ENCODE measurements around the gene CDK6.
A peak's percentile ranks its signal among the peaks of the same experiment; 100 is the strongest.

The CDK6 gene

DNA sequence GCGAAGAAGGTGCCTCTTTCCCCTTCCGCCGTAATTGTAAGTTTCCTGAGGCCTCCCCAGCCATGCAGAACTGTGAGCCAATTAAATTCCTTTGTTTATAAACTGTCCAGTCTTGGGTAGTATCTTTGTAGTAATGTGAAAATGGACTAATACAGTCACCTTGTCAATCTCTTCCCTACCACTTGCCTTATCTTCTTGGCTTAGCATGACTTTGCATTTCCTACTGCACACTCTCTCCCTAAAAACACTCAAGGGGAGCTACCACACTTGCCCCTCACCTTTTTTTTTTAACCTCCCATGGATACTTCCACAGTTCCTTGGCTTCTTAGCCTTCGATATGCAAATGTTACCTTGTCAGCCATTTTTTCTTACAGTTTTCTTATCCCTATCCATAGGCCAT is 7.4 kb upstream of the CDK6 start:
- no peak for DNase-seq

DNA sequence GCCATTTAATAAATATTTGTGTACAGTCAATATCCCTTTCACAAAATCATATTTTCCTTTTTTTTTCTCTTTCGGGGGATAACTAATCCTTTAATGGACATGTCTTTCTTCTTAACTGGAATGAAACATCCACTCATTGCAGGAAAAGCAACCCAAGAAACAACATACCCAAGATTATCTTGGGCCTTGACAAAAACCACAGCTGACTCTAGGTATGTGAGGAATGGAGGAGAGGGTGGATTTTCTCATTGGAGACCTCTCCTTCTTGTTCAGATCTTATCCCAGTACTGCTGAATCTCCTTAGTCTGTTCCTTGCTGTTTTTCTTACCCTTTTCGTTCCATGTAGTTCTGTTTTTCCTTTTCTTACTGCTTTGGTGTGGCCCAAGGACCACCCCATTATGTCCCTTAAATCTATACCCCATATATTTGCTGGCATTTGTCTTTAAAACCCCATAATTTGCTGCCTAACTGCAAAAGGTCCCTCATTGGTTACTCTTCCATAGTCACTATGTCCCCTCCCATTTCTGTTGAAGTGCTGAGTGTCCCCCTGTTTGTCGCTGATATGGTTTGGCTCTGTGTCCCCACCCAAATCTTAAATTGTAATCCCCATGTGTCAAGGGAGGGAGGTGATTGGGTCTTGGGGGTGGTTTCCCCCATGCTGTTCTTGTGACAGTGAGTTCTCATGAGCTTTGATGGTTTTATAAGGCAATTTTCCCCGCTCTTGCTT is 6.8 kb upstream of the CDK6 start:
- DNase-seq = no peak

DNA sequence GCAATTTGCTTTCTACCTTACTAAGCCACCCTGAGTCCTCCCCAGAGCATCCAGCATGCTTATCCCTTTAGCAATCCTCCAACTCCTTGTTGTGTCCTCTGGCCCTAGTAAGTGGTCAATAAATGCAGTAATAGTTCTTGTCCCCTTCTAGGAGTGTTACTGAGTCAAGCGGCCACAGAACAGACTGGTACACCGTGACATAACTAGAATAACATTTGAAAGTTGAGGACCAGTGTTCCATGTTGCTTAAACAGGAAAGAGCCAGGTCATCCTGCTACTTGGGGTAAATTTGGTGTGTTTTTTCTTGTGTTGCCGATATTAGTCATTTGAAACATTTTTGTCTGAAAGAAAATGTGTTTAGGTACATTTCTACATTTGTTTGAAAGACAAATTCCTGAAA is 4.8 kb upstream of the CDK6 start:
- DNase-seq = no peak

DNA sequence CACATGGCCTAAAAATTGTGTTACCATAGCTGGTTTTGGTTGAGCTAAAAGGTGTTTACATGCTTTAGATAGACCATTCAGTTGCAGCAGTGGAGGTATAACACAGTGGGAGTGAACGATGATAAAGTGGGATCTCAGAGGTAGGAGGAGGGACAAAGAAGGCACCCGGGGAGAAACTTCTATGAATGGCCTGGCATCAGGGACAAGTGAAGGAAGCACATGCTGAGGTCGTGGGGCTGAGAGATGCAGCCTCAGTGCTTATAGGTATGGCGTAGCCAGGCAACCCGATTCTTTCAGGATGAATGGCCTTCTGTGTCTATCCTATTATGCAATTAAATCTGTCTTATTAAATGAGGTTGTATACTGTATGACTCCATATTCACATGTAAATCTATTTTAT is 3.9 kb upstream of the CDK6 start:
- no peak for DNase-seq

DNA sequence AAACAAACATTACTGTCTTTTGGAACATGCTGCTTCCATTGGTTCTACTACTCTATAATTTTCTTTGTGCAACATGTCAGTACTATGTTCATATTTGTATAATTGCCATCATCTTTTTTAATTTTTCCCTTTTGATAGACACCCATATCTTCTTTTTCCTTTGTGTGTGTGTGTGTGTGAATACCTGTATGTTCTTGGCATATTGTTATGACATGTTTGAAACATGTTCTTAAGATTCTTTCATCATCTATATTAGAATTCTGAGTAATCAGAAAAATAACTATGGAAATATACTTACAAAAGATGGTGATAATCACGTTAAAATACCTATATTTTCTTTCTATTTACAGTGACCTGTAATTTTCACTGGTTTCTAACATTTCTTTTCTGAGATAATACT is 3.5 kb upstream of the CDK6 start:
- DNase-seq = no peak

DNA sequence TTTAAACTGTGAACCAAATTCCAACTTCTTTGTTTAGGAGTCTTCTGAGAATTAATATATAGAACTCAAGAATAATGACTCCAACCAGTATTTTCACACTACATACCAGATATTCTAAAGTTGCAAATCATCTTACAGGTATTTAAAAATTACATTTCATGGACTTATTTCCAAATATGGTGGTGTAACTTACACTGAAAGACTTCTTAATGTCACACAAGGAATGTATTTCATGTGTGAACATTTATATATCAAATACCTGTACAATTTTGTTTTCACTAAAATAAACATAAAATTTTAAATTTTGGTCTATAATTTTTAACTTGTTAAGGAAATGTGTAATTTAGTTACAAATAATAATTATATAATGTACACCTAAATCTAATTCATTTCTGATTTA is 2.6 kb upstream of the CDK6 start:
- DNase-seq = no peak

DNA sequence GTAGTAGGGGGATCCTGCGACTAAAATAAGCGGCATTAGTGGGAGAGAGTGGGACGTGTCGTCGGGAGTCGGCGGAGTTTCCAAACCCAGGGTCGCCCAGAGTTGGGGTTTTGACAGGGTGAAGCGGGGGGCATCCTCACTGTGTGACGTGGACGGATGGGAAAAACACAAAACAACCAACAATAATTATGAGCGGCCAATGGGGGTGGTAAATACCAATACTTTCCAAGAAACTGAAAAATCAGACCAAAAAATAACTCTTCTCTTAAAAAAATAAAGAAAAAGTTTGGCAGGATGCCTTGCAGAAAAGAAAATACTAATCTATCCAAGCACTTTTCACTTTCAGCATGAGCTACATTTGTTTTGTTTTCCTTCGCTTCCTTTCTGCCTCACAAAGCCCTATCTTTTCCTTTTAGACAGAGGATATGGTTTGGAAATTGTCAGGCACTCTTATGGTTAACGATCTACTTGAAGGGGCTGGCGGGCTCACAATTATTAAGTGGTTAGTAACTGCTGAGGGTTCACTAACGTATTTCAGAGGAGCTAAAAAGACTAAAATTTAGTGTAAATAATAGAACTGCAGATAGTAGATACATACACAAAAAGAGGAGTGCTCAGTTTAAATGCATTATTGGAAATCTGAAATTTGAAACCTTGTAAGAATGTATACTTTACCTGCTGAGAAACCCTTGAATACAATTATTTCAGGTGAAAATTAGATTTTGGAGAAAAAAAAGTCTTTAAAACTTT is 802 bp upstream of the CDK6 start:
- no peak for DNase-seq

DNA sequence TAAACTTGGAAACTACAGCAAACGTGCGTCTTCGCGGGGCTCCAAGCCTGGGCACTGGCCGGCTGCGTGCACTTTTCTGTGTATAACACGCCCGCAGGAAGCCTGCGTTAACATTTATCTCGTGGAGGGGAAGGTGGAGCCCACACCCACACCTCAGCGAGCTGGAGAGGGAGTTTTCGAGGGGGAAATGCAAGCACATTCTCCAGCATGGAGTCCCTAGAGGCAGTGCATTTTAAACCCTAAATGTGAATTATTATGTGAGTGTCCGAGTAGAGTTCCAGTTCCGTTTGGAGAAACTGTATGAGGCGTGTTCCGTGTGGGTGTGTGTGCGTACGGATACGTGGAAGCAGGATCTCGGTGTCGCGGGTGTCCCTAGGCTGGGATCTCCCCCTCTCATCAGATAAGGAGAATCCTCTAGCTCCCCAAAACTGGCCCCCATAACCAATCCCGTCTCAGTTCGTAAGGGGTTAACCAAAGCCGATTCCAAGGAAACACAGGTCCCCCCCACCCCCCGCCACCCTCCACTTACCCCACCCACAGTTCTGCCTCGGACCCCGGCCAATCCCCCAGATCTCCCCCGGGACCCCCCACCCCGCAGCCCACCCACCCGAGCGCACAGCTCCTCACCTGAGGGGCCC is 403 bp downstream of the CDK6 start:
- DNase-seq = peak; percentile 69

DNA sequence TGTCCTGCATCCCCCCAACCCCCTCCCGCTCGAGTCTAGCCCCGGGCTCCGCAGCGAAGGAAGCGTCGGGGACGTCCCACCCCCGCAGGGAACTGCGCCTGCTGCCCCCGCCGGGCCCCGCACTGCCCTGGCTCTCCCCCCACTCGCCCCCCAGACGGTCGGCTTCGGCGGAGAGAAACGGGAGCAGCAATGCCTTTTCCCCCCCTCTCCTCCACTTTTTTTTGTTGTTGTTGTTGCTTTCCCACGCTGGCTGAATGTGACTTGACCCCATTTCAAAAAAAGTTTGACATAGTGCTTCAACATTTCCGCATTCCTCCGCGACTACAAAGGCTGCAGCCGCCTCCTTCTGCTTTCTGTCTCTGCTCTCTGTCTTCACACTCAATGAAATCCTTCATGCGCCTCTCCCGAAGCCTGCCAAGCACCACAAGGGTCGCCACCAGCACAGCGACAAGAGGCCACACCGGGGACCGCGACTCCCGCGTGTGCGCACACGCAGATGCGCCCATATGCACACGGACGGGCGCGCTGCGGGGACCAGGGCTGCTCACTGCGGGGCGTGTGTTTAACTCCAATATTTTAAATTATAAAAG is 1.0 kb downstream of the CDK6 start:
- DNase-seq = peak; percentile 63

DNA sequence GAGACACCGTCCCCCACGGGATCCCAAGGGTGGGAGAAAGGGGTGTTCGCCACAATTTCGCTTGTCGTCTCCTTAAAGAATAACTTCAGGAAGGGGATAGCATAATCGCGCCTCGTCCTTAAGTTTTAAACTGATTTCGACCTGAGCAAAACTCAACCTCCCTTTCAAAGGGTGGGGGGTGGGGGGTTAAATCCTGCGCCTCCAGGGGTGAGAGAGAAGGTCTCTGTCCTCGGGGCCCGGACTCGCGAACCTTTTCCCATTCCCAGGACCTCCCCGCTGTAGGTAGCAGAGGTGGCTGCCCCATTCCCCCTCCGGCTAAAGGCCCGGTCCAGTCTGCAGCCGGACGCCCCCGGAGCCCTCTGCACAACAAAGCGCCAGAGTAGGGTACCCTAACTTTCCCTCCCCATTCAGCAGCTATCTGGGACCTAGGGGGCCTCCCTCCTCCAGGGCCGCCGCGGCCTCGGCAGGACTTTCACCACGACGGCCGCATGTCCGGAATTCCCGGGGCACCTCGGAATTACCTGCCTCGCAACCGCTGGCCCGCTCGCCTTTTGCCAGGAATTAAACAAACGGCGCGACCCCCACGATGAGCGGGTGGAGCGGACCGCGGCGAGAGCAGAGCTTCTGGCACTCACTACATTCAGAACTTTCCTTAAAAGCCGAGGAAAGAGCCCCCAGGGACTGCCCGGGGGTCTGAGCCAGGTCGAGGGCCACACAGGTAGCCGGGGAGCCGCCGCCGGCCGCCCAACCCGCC is 1.7 kb downstream of the CDK6 start:
- peak; percentile 32 for DNase-seq

DNA sequence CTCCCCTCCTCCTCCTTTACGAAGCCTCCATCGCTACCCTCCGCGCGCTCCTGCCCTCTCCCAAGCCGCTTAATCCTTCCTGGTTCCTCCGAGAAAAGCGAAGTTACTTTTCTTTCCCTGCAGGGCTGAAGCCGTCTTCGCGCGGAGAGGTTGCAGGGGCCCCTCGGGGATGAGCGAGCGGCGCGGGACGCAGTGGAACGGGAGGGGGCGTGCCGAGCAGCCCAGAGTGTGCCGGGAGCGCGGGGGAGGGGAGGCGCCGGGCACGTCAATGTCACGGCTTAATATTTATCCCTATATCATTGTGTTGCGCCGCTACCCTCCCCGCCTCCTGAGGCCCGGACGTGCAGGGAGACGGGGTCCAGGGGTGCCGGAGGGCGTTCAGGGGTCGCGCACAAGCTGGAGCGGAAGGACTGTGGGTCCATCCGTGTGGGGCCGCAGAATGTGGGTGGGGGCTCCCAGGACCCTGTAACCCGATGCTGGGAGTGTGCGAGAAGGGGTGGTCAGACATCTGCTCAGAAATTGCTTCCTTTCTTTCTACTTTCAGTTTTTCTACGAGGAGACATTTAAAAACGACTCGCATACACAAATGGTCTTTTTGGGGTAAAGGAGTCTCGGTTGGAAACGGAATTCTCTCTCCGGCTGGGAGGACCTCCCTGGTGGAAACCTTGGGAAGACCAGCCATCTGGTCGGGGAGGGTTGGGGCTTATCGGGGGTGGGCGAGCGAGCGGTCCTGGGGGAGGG is 2.4 kb downstream of the CDK6 start:
- DNase-seq = peak; percentile 85

DNA sequence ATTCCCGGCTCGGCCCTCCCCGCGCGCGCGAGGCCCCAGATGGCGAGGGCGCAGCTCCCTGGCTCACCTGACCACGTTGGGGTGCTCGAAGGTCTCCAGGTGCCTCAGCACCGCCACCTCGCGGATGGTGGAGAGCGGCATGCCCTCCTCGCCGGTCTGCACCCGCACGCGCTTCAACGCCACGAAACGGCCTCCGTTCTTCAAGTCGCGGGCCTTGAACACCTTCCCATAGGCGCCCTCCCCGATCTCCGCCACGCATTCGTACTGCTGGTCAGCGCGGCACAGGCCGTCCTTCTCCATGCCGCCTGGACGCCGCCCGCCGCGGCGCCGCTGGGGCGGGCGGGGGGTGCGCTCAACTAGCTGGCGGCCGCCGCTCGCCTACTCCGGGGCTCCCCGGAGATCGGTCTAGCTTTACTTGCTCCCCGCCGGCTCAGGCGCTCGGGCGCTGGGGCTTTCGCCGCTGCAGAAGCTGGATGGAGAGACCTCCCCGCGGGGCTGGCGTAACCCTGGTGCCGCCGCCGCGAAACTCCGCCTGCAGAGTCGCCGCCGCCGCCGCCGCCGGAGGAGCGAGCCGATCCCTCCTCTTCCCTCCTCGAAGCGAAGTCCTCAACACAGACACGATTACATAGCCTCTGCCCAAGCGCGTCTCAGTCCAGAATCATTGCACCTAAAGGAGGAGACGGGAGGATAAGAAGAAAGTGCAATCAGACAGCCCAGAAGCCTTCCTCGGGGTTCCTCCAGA is 3.2 kb downstream of the CDK6 start:
- peak; percentile 91 for DNase-seq

DNA sequence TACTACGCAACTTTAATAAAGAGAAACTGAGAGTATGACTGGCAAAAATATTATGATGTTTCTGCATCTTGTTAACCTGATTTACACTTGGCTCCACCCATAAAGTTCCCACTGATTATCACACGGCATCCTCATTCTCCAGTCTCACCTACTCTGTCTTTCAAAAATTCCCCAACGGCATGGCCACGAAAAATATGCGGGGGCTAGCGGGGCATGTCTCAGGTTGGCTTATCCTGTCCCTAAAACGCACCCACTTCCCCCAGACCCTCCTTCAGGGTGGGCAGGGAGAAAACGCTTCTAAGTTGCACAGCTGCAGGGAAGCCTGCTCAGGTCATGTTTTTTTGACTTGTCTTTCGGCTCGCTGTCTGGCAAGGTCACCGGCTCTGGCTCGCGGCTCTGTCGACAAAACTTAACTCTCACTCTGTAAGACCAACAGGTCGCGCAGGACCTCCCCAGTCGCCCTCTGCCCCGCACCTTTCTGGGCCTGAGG is 3.8 kb downstream of the CDK6 start:
- peak; percentile 61 for DNase-seq

DNA sequence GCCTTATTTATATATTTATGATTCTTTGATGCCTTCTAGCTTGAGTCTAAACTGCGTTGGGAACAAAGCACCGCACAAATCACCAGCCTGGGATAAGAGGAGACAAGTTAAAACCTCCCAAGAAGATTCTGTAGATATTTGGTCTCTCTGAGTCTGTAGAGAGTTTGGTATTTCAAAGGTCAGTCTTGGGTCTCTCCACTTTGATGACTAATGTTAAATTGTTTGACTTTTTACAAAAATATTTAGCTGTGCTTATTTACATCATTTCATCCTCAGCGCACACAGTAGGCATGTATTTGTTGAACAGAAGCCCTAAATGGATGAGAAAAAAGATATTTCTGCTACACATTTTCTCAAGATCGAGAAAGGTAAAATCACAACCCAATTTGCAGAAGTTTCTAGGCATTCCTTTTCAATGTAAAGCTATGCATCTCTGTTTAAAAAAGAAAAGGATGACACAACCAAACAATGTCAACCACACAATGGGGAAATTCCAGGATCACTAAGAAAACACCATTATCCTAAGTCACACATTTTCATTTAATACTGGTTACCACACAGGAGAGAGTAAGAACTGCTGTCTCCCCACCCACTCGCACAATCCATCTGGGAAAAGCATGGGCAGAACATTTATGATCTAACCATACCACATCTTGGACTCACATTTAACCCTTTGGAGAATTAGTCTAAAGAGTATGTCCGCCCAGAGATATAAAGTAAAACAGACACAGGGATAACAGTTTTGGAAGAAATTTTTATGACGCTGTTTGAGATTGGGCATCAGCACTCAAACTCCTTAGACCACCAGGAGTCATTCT is 4.4 kb downstream of the CDK6 start:
- DNase-seq = peak; percentile 46

DNA sequence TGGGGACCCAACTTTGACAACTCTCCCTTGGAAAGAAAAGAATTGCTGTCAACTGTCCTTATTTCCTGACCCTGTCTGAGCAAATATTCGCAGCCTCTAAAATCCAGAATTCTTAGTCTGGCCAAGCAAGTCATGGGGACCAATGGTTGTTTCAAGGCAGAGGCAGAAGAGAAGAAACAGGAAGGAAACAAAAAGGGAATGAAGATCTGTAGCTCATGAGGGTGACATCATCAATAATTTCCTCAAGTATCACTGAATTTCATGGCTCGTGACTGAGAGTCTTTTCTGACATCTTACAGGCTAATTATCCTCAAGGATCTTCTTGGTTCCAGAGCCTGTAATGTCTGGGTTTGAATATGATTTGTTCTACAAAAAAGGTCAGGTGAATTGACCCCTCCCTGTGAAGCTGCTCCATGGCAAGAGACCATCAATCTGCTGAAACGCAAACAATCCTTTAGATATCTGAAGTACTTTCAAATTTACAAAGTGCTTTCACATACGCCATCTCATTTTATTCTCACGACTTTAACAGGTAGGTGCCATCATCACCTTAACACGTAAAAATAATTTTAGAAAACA is 5.8 kb downstream of the CDK6 start:
- DNase-seq = no peak

DNA sequence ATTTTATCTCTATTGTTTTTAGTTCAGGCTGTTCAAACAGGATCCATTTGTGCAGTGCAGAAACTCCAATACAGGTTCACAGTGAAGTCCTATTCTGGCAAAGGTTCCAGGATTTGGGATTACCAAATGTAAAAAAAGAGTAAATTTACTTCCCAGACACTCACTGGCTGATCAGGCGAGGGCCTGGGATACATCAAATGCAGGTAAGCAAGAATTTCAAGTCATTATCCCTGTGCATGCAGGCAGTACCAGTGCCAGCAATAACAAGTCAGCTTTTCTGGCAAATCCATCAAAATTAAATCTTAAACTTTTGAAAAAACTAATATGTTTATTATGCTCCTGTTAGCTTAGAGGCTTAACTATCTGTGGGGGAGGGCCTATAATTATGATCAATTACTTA is 6.3 kb downstream of the CDK6 start:
- no peak for DNase-seq

DNA sequence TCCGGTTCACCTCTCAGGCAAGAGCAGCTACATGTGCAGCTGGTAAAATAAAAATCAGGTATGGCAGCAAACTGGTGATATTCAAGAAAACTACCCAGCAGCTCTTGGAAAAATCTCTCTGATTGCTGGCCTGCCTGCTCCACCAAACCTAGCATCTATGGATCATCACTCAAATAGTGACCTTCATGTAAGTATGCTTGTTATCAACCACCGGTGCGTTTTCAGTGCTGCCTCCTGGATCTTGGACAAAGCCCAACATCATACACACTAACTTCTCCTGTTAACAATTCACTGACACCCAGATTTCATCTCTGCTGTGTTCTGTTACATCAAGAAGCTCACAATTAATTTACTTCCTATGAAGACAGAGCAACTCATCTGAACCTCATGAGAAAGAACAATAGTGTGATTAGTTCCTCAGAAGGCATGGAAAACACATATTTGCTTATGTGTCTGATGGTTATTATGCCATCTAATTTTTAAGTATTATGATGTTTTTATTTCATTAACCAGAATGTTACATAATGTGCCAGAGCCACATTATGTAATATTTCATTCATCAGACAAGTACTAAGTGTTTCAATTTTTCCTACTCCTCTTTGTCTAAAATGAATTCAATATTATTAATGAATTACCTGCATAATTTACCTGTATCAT is 8.8 kb downstream of the CDK6 start:
- no peak for DNase-seq

DNA sequence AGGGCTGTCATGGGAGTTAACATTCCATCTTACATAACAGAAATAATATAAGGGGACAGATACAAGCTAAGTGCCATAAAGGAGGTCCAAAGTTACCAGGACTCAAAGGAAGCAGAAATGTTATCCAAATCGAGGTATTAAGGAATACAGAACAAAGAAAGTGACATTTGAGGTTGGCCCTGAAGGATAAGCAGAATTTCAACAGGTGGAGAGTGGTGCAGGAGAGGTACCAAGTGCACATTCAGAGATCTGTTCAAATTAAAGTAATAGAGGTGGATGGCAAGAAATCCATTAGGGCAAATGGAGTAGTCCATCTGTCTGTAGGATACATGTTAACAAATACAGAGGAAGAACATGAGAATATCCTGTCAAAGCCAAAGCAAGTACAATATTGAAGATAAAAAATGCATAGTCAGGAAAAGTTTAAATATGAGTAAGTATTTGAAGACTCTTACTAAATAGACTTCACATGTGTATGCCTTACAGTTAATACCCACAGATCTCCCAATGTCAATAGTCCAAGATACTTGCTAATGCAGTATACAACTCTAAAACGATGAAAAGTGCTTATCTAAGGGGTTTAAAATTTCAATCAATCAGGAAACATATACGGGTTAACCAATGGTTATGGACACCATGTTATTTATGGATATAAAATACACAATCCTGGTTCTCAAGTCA is 10.0 kb downstream of the CDK6 start:
- no peak for DNase-seq

Measured in activated naive CD4-positive, alpha-beta T cell treated with Interleukin-2 at 50 U/mL for 16 hours (primary cell).